GM19324 (cell line): ENCODE results near the gene IRX1.

ENCODE experiments used
- ATAC-seq: cut with Tn5 transposase; IDR thresholded peaks from one replicate; pipeline ENCODE4 v1.9.1; 2021; ENCODE audit warnings: mild to moderate bottlenecking, moderate library complexity; ENCODE audit not compliant: unreplicated experiment, low FRiP score

Gene IRX1

GRCh38 chr5:3642231-3642630 is 46.6 kb downstream of the IRX1 start:
- ATAC-seq, result no peak

GRCh38 chr5:3650320-3650719 is 54.7 kb downstream of the IRX1 start:
- no peak for ATAC-seq

- ATAC-seq, result no peak
Observed at GRCh38 chr5:3650868-3651267, 55.2 kb downstream of the IRX1 start.
